ENCODE data around the gene SHB.

Gene SHB

GRCh38 chr9:38018958-38019602, 49.9 kb downstream of the SHB start:
- H3K36me3 ChIP-seq (ENCODE audit: control insufficient read depth, insufficient read depth, low read length) = no peaks in the 10 kb centered on the region
- no peaks in the 10 kb centered on the region for H3K9me3 ChIP-seq (ENCODE audit: control insufficient read depth, insufficient read depth, low read length)
- H3K27me3 ChIP-seq (ENCODE audit: control insufficient read depth, insufficient read depth, low read length) = no peaks in the 10 kb centered on the region
- H3K27ac ChIP-seq (ENCODE audit: low read depth, low read length) = peak overlapping the region; percentile 89
- peaks cover 71% of the 10 kb centered on the region for H3K4me1 ChIP-seq (ENCODE audit: control insufficient read depth, insufficient read depth, low read length)
- H3K4me3 ChIP-seq (ENCODE audit: low read depth, low read length) = no peak overlapping the region
- 0 out of 2 replicates have a peak overlapping the region, but pooled peaks have one; percentile 8 for H3K9ac ChIP-seq (ENCODE audit: low read depth, low read length)

GRCh38 chr9:38018241-38018957, 50.6 kb downstream of the SHB start:
- Histone ChIP-seq H3K27ac (ENCODE audit: low read depth, low read length) (peak overlapping the region; percentile 95), H3K4me3 (ENCODE audit: low read depth, low read length) (no peak overlapping the region), H3K9me3 (ENCODE audit: control insufficient read depth, insufficient read depth, low read length) (no peaks in the 10 kb centered on the region), H3K9ac (ENCODE audit: low read depth, low read length) (no peak overlapping the region), H3K27me3 (ENCODE audit: control insufficient read depth, insufficient read depth, low read length) (no peaks in the 10 kb centered on the region), H3K4me1 (ENCODE audit: control insufficient read depth, insufficient read depth, low read length) (peaks cover 66% of the 10 kb centered on the region), H3K36me3 (ENCODE audit: control insufficient read depth, insufficient read depth, low read length) (no peaks in the 10 kb centered on the region)

- Histone ChIP-seq H3K9me3 (ENCODE audit: control insufficient read depth, insufficient read depth, low read length) (no peaks in the 10 kb centered on the region), H3K4me3 (ENCODE audit: low read depth, low read length) (peak overlapping the region; percentile 27), H3K27me3 (ENCODE audit: control insufficient read depth, insufficient read depth, low read length) (no peaks in the 10 kb centered on the region), H3K4me1 (ENCODE audit: control insufficient read depth, insufficient read depth, low read length) (peaks cover 62% of the 10 kb centered on the region), H3K27ac (ENCODE audit: low read depth, low read length) (peak overlapping the region; percentile 95), H3K9ac (ENCODE audit: low read depth, low read length) (peak overlapping the region; percentile 39; the same call in 1 of the 2 replicates), H3K36me3 (ENCODE audit: control insufficient read depth, insufficient read depth, low read length) (no peaks in the 10 kb centered on the region)
These were observed 51.2 kb downstream of the SHB start for GRCh38 chr9:38017885-38018186.

- peak overlapping the region; percentile 95 for H3K27ac ChIP-seq (ENCODE audit: low read depth, low read length)
- peak overlapping the region; percentile 27 for H3K4me3 ChIP-seq (ENCODE audit: low read depth, low read length)
- H3K4me1 ChIP-seq (ENCODE audit: control insufficient read depth, insufficient read depth, low read length) = peaks cover 59% of the 10 kb centered on the region
- no peaks in the 10 kb centered on the region for H3K36me3 ChIP-seq (ENCODE audit: control insufficient read depth, insufficient read depth, low read length)
- no peaks in the 10 kb centered on the region for H3K27me3 ChIP-seq (ENCODE audit: control insufficient read depth, insufficient read depth, low read length)
- peak overlapping the region; percentile 42; the same call in 1 of the 2 replicates for H3K9ac ChIP-seq (ENCODE audit: low read depth, low read length)
- no peaks in the 10 kb centered on the region for H3K9me3 ChIP-seq (ENCODE audit: control insufficient read depth, insufficient read depth, low read length)
These were observed 51.7 kb downstream of the SHB start for GRCh38 chr9:38017149-38017884.

- Histone ChIP-seq H3K9me3 (ENCODE audit: control insufficient read depth, insufficient read depth, low read length) (no peaks in the 10 kb centered on the region), H3K4me3 (ENCODE audit: low read depth, low read length) (0 out of 2 replicates have a peak overlapping the region, but pooled peaks have one; percentile 15), H3K27ac (ENCODE audit: low read depth, low read length) (peak overlapping the region; percentile 95), H3K4me1 (ENCODE audit: control insufficient read depth, insufficient read depth, low read length) (peaks cover 52% of the 10 kb centered on the region), H3K27me3 (ENCODE audit: control insufficient read depth, insufficient read depth, low read length) (no peaks in the 10 kb centered on the region), H3K36me3 (ENCODE audit: control insufficient read depth, insufficient read depth, low read length) (no peaks in the 10 kb centered on the region), H3K9ac (ENCODE audit: low read depth, low read length) (peak overlapping the region; percentile 42; the same call in 1 of the 2 replicates)
These were observed 52.5 kb downstream of the SHB start for GRCh38 chr9:38016375-38017135.

GRCh38 chr9:38015906-38016305, 53.1 kb downstream of the SHB start:
- H3K9ac ChIP-seq (ENCODE audit: low read depth, low read length) = no peak overlapping the region
- H3K4me1 ChIP-seq (ENCODE audit: control insufficient read depth, insufficient read depth, low read length) = peaks cover 52% of the 10 kb centered on the region
- H3K9me3 ChIP-seq (ENCODE audit: control insufficient read depth, insufficient read depth, low read length) = no peaks in the 10 kb centered on the region
- no peaks in the 10 kb centered on the region for H3K27me3 ChIP-seq (ENCODE audit: control insufficient read depth, insufficient read depth, low read length)
- no peak overlapping the region for H3K4me3 ChIP-seq (ENCODE audit: low read depth, low read length)
- no peaks in the 10 kb centered on the region for H3K36me3 ChIP-seq (ENCODE audit: control insufficient read depth, insufficient read depth, low read length)
- peak overlapping the region; percentile 95 for H3K27ac ChIP-seq (ENCODE audit: low read depth, low read length)

GRCh38 chr9:38015266-38015665, 53.8 kb downstream of the SHB start:
- Histone ChIP-seq H3K27ac (ENCODE audit: low read depth, low read length) (no peak overlapping the region), H3K4me1 (ENCODE audit: control insufficient read depth, insufficient read depth, low read length) (peaks cover 48% of the 10 kb centered on the region), H3K36me3 (ENCODE audit: control insufficient read depth, insufficient read depth, low read length) (no peaks in the 10 kb centered on the region), H3K27me3 (ENCODE audit: control insufficient read depth, insufficient read depth, low read length) (no peaks in the 10 kb centered on the region), H3K9ac (ENCODE audit: low read depth, low read length) (no peak overlapping the region), H3K9me3 (ENCODE audit: control insufficient read depth, insufficient read depth, low read length) (no peaks in the 10 kb centered on the region), H3K4me3 (ENCODE audit: low read depth, low read length) (no peak overlapping the region)

- Histone ChIP-seq H3K4me1 (ENCODE audit: control insufficient read depth, insufficient read depth, low read length) (peaks cover 36% of the 10 kb centered on the region), H3K36me3 (ENCODE audit: control insufficient read depth, insufficient read depth, low read length) (no peaks in the 10 kb centered on the region), H3K27ac (ENCODE audit: low read depth, low read length) (no peak overlapping the region), H3K9ac (ENCODE audit: low read depth, low read length) (no peak overlapping the region), H3K9me3 (ENCODE audit: control insufficient read depth, insufficient read depth, low read length) (no peaks in the 10 kb centered on the region), H3K4me3 (ENCODE audit: low read depth, low read length) (no peak overlapping the region), H3K27me3 (ENCODE audit: control insufficient read depth, insufficient read depth, low read length) (no peaks in the 10 kb centered on the region)
These were observed 56.1 kb downstream of the SHB start for GRCh38 chr9:38012767-38013450.

- Histone ChIP-seq H3K4me3 (ENCODE audit: low read depth, low read length) (no peak overlapping the region), H3K9me3 (ENCODE audit: control insufficient read depth, insufficient read depth, low read length) (no peaks in the 10 kb centered on the region), H3K27me3 (ENCODE audit: control insufficient read depth, insufficient read depth, low read length) (no peaks in the 10 kb centered on the region), H3K9ac (ENCODE audit: low read depth, low read length) (no peak overlapping the region), H3K4me1 (ENCODE audit: control insufficient read depth, insufficient read depth, low read length) (peaks cover 34% of the 10 kb centered on the region), H3K27ac (ENCODE audit: low read depth, low read length) (no peak overlapping the region), H3K36me3 (ENCODE audit: control insufficient read depth, insufficient read depth, low read length) (no peaks in the 10 kb centered on the region)
These were observed 57.0 kb downstream of the SHB start for GRCh38 chr9:38011991-38012390.

GRCh38 chr9:38010918-38011704, 57.9 kb downstream of the SHB start:
- Histone ChIP-seq H3K9ac (ENCODE audit: low read depth, low read length) (no peak overlapping the region), H3K4me1 (ENCODE audit: control insufficient read depth, insufficient read depth, low read length) (peaks cover 25% of the 10 kb centered on the region), H3K36me3 (ENCODE audit: control insufficient read depth, insufficient read depth, low read length) (no peaks in the 10 kb centered on the region), H3K27ac (ENCODE audit: low read depth, low read length) (no peak overlapping the region), H3K9me3 (ENCODE audit: control insufficient read depth, insufficient read depth, low read length) (no peaks in the 10 kb centered on the region), H3K4me3 (ENCODE audit: low read depth, low read length) (no peak overlapping the region), H3K27me3 (ENCODE audit: control insufficient read depth, insufficient read depth, low read length) (no peaks in the 10 kb centered on the region)

Data from HUES48 (cell line).